ENCODE measurements around the gene RREB1.

The RREB1 gene

GRCh38 chr6:7108196-7108963, 619 bp downstream of the RREB1 start (continued):
- TF ChIP-seq, protein P1, sequence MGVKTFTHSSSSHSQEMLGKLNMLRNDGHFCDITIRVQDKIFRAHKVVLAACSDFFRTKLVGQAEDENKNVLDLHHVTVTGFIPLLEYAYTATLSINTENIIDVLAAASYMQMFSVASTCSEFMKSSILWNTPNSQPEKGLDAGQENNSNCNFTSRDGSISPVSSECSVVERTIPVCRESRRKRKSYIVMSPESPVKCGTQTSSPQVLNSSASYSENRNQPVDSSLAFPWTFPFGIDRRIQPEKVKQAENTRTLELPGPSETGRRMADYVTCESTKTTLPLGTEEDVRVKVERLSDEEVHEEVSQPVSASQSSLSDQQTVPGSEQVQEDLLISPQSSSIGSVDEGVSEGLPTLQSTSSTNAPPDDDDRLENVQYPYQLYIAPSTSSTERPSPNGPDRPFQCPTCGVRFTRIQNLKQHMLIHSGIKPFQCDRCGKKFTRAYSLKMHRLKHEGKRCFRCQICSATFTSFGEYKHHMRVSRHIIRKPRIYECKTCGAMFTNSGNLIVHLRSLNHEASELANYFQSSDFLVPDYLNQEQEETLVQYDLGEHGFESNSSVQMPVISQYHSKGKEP (tag by site-specific recombination; IDR thresholded peaks at IDR 0.05), result no peak
- no peak; the same call in 1 of the 2 replicates for TF ChIP-seq SP7 (tag by site-specific recombination; IDR thresholded peaks at IDR 0.05)

GRCh38 chr6:7108964-7109836, 1.4 kb downstream of the RREB1 start:
- peaks cover 21% of the 10 kb centered on the region for H3K4me1 ChIP-seq (ENCODE audit: control insufficient read depth, insufficient read depth, low read length)
- H3K9me3 ChIP-seq (ENCODE audit: control insufficient read depth, insufficient read depth, low read depth, low read length), result no peaks in the 10 kb centered on the region
- ChIA-PET CTCF (interaction anchor here (1.2 to 2.8 kb wide), 3 partner anchors 129 to 351 kb away, joined by 3 to 8 read pairs (median 3); no protein-coding TSS in a partner anchor), POLR2A (no interaction called here)
- H3K27ac ChIP-seq (ENCODE audit: extremely low read depth, low read depth, low read length), result peak overlapping the region; percentile 82; the same call in 1 of the 2 replicates
- no peaks in the 10 kb centered on the region for H3K36me3 ChIP-seq (ENCODE audit: control insufficient read depth in 2 of 2, insufficient read depth in 1 of 2, low read length in 2 of 2)
- peak overlapping the region; percentile 75 for H3K4me3 ChIP-seq (ENCODE audit: low read depth, low read length)
- no peak for TF ChIP-seq ZNF416 (tag by site-specific recombination; IDR thresholded peaks at IDR 0.05)
- peak; percentile 95 for TF ChIP-seq ZNF600 (tag by site-specific recombination; IDR thresholded peaks at IDR 0.05)
- TF ChIP-seq SCRT2 (tag by site-specific recombination; IDR thresholded peaks at IDR 0.05), result no peak; the same call in 1 of the 2 replicates
- no peak for TF ChIP-seq ZNF658 (tag by site-specific recombination; IDR thresholded peaks at IDR 0.05)
- TF ChIP-seq SP2 (tag by site-specific recombination; IDR thresholded peaks at IDR 0.05), result 0 out of 2 replicates have a peak, but pooled peaks have one; percentile 11
- TF ChIP-seq ZNF585B (tag by site-specific recombination; IDR thresholded peaks at IDR 0.05), result peak; percentile 58
- peak; percentile 30; the same call in 1 of the 2 replicates for TF ChIP-seq GLIS1 (tag by site-specific recombination; IDR thresholded peaks at IDR 0.05)
- no peak for TF ChIP-seq ZNF274 (IDR thresholded peaks at IDR 0.05; ENCODE audit: low read length)
- TF ChIP-seq ZNF274 (tag by site-specific recombination; IDR thresholded peaks at IDR 0.05; ENCODE audit: borderline replicate concordance), result no peak
- no peak for TF ChIP-seq EGR2 (tag by site-specific recombination; IDR thresholded peaks at IDR 0.05; ENCODE audit: low read depth)
- peak; percentile 54 for TF ChIP-seq ZNF341 (tag by site-specific recombination; IDR thresholded peaks at IDR 0.05; ENCODE audit: low read depth)
- no peak for TF ChIP-seq SP7 (tag by site-specific recombination; IDR thresholded peaks at IDR 0.05)
- TF ChIP-seq TCF7L2 (IDR thresholded peaks at IDR 0.05; ENCODE audit: borderline replicate concordance, low read depth, low read length), result no peak
- TF ChIP-seq, protein P2, sequence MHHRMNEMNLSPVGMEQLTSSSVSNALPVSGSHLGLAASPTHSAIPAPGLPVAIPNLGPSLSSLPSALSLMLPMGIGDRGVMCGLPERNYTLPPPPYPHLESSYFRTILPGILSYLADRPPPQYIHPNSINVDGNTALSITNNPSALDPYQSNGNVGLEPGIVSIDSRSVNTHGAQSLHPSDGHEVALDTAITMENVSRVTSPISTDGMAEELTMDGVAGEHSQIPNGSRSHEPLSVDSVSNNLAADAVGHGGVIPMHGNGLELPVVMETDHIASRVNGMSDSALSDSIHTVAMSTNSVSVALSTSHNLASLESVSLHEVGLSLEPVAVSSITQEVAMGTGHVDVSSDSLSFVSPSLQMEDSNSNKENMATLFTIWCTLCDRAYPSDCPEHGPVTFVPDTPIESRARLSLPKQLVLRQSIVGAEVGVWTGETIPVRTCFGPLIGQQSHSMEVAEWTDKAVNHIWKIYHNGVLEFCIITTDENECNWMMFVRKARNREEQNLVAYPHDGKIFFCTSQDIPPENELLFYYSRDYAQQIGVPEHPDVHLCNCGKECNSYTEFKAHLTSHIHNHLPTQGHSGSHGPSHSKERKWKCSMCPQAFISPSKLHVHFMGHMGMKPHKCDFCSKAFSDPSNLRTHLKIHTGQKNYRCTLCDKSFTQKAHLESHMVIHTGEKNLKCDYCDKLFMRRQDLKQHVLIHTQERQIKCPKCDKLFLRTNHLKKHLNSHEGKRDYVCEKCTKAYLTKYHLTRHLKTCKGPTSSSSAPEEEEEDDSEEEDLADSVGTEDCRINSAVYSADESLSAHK (tag by site-specific recombination; IDR thresholded peaks at IDR 0.05), result no peak
- TF ChIP-seq ZNF302 (tag by site-specific recombination; IDR thresholded peaks at IDR 0.05; ENCODE audit: low read depth), result no peak
- TF ChIP-seq ZBTB49 (tag by site-specific recombination; IDR thresholded peaks at IDR 0.05; ENCODE audit: low read depth), result no peak
- no peak for TF ChIP-seq HOXC10 (CRISPR knock-in tag; IDR thresholded peaks at IDR 0.05)
- TF ChIP-seq ZNF211 (tag by site-specific recombination; IDR thresholded peaks at IDR 0.05; ENCODE audit: low read depth), result no peak
- no peak for TF ChIP-seq ZBTB20 (tag by site-specific recombination; IDR thresholded peaks at IDR 0.05)
- no peak for TF ChIP-seq MYNN (tag by site-specific recombination; IDR thresholded peaks at IDR 0.05; ENCODE audit: borderline replicate concordance)
- TF ChIP-seq ZFP3 (tag by site-specific recombination; IDR thresholded peaks at IDR 0.05; ENCODE audit: low read depth), result no peak
- TF ChIP-seq ZNF37A (tag by site-specific recombination; IDR thresholded peaks at IDR 0.05), result no peak
- TF ChIP-seq ZBTB17 (tag by site-specific recombination; IDR thresholded peaks at IDR 0.05), result peak; percentile 73
- no peak for TF ChIP-seq MZF1 (tag by site-specific recombination; IDR thresholded peaks at IDR 0.05; ENCODE audit: borderline replicate concordance)
- no peak for TF ChIP-seq YY2 (tag by site-specific recombination; IDR thresholded peaks at IDR 0.05)
- TF ChIP-seq PRDM1 (tag by site-specific recombination; IDR thresholded peaks at IDR 0.05), result no peak
- TF ChIP-seq GLI2 (tag by site-specific recombination; IDR thresholded peaks at IDR 0.05; ENCODE audit: borderline replicate concordance, low read depth), result no peak
- TF ChIP-seq ZNF626 (tag by site-specific recombination; IDR thresholded peaks at IDR 0.05), result no peak
- no peak for TF ChIP-seq ZNF558 (tag by site-specific recombination; IDR thresholded peaks at IDR 0.05)
